BJ (cell line): ENCODE data around the gene NFATC2IP. TPM values are rescaled to one million over a fixed set of nuclear protein-coding genes. Genes with fewer than 3 reads are reported as not detected.

Experiments used
- CTCF ChIA-PET: fragments of 350-600 bp; formaldehyde crosslinking; extraction: SDS; loops from one replicate; lab custom pipeline; 2021; ENCODE audit warnings: antibody characterized with exemption, inconsistent platforms; lab: Yijun Ruan, JAX
- POLR2A ChIA-PET: fragments of 300-600 bp; sonication (Branson Sonifier 250); formaldehyde crosslinking; extraction: SDS; loops from one replicate; lab custom pipeline; 2021; ENCODE audit warnings: antibody characterized with exemption; lab: Charles Lee
- DNase-seq: peaks from one replicate; pipeline ENCODE4 v3.0.0-alpha.2; 2011; ENCODE audit warnings: low read depth
- H3K27me3 ChIP-seq: 2 replicates; pipeline ENCODE4 v1.6.0; 2011; ENCODE audit warnings: low read length; ENCODE audit not compliant: control insufficient read depth, insufficient read depth
- H3K36me3 ChIP-seq: 2 replicates; pipeline ENCODE4 v1.5.1; 2011; ENCODE audit warnings: low read length; ENCODE audit not compliant: control insufficient read depth, insufficient read depth
- H3K4me3 ChIP-seq: 2 replicates; pipeline ENCODE4 v1.5.1; 2011; ENCODE audit warnings: low read depth, mild to moderate bottlenecking, control low read depth, low read length
- CTCF ChIP-seq: IDR thresholded peaks from 2 replicates; pipeline ENCODE4 v1.5.1; 2011; ENCODE audit warnings: low read depth, mild to moderate bottlenecking, control low read depth, inconsistent platforms, low read length, moderate library complexity; ENCODE audit not compliant: insufficient read depth
- polyA plus RNA-seq: library from polyadenylated mRNA; depleted of rRNA; stranded (reverse); fragments of >200 nt; gene quantifications from 2 replicates; pipeline ENCODE4 v1.2.3, GENCODE V29; 2011; rRNA removed

NFATC2IP gene
- polyA plus RNA-seq, 1 experiment: 30.7 TPM

DNA sequence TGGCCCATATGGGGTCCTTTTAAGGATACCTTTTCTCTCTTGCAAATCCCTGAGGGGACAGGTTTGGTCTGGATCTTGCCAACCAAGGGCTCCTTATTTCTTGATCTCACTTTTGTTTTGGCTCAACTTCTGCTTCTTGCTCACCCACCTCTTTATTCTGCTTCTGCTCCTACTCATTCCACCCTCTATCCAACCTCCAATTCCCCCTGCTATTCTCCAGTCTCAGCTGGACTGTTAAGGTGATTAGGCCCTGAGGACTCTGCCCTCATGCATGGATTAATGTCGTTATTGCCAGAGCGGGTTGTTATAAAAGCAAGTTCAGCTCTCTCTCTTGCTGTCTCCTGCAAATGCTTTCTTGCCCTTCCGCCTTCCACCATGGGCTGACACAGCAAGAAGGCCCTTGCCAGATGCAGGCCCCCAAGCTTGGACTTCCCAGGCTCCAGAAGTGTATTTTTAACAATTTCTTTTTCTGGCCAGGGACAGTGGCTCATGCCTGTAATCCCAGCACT lies 63.9 kb downstream of the NFATC2IP start:
- H3K4me3 ChIP-seq: no peak overlapping the region
- CTCF ChIA-PET: no interaction called here
- POLR2A ChIA-PET: no interaction called here
- no peak for TF ChIP-seq CTCF
- DNase-seq: no peak
- H3K36me3 ChIP-seq: no peaks in the 10 kb centered on the region
- H3K27me3 ChIP-seq: no peaks in the 10 kb centered on the region; the same call in 1 of the 2 replicates

Other genes with a start within 250 kb of the NFATC2IP start
- gene EIF3C, start 239.5 kb upstream of the NFATC2IP start, polyA plus RNA-seq: 349 and 418 TPM in 2 replicates
- gene NPIPB9, start 199.2 kb upstream of the NFATC2IP start, polyA plus RNA-seq: 0.16 and 0.20 TPM in 2 replicates
- 17.8 and 19.9 TPM in 2 replicates for gene ATXN2L, start 127.9 kb upstream of the NFATC2IP start, polyA plus RNA-seq
- 77.2 and 118 TPM in 2 replicates for gene TUFM, start 104.6 kb upstream of the NFATC2IP start, polyA plus RNA-seq
- 14.6 and 24.7 TPM in 2 replicates for gene SH2B1, start 87.1 kb upstream of the NFATC2IP start, polyA plus RNA-seq
- gene ATP2A1, start 72.4 kb upstream of the NFATC2IP start, polyA plus RNA-seq: 0.38 and 0.44 TPM in 2 replicates
- 14.5 and 20.4 TPM in 2 replicates for gene RABEP2, start 25.7 kb upstream of the NFATC2IP start, polyA plus RNA-seq
- not detected in 2 replicates for gene CD19, start 19.0 kb upstream of the NFATC2IP start, polyA plus RNA-seq
- gene SPNS1, start 23.8 kb downstream of the NFATC2IP start, polyA plus RNA-seq: 20.4 and 52.7 TPM in 2 replicates
- gene LAT, start 34.1 kb downstream of the NFATC2IP start, polyA plus RNA-seq: 3.1 and 6.3 TPM in 2 replicates